GM12878 (cell line): ENCODE measurements around the gene SPINK1. TPM values are rescaled to one million over a fixed set of nuclear protein-coding genes. Genes with fewer than 3 reads are reported as not detected.

ENCODE experiments used
- ATAC-seq: fragments of 200-7000 bp; cut with Tn5 transposase; 3 replicates; pipeline ENCODE4 v1.9.1; 2020; ENCODE audit warnings: mild to moderate bottlenecking, moderate library complexity
- BruUV-seq: library from RNA; stranded (reverse); fragments of 400-500 nt; replicated peaks from 2 replicates; lab custom pipeline; 2021; lab: Mats Ljungman, UMichigan
- CTCF ChIA-PET: fragments of 300-600 bp; sonication (Branson Sonifier 250); formaldehyde crosslinking; extraction: SDS; loops from one replicate; lab custom pipeline; 2021; ENCODE audit warnings: inconsistent platforms; lab: Yijun Ruan, JAX
- POLR2A ChIA-PET: fragments of 350-600 bp; formaldehyde crosslinking; extraction: SDS; loops from one replicate; lab custom pipeline; 2021; ENCODE audit warnings: inconsistent platforms; lab: Charles Lee
- RAD21 ChIA-PET: fragments of 300-600 bp; sonication (Branson Sonifier 250); formaldehyde crosslinking; loops from one replicate; lab custom pipeline; 2023; ENCODE audit warnings: antibody characterized with exemption; ENCODE audit not compliant: unreplicated experiment; lab: Charles Lee
- SMC1A ChIA-PET: fragments of 300-600 bp; sonication (Branson Sonifier 250); formaldehyde crosslinking; loops from one replicate; lab custom pipeline; 2023; ENCODE audit not compliant: unreplicated experiment, uncharacterized antibody; lab: Charles Lee
- DNase-seq: peaks from one replicate; pipeline ENCODE4 v3.0.0-alpha.2; 2011; ENCODE audit warnings: low read depth, low spot score
- FAIRE-seq: peaks from 3 replicates; lab custom pipeline; 2011; peaks lifted over from hg19 to GRCh38; lab: Jason Lieb, UNC
- H2AFZ ChIP-seq: 2 replicates; pipeline ENCODE4 v1.6.0; 2011; ENCODE audit warnings: low read depth, low read length, control low read depth; ENCODE audit not compliant: control insufficient read depth
- H3K27ac ChIP-seq: 2 replicates; pipeline ENCODE4 v1.5.1; 2011; ENCODE audit warnings: control low read depth; ENCODE audit not compliant: control insufficient read depth, insufficient read depth
- H3K27me3 ChIP-seq, 2 experiments: replicated peaks in 1 of 2; 2 replicates each; pipeline versions ENCODE4 v1.6.0 to v1.6.1; 2011; ENCODE audit warnings: low read length in 1 of 2; ENCODE audit not compliant: control insufficient read depth in 2 of 2, insufficient read depth in 2 of 2
- H3K36me3 ChIP-seq, 2 experiments: 2 replicates each; pipeline ENCODE4 v1.5.1; 2011; ENCODE audit warnings: low read length in 1 of 2; ENCODE audit not compliant: control insufficient read depth in 2 of 2, insufficient read depth in 2 of 2
- H3K4me1 ChIP-seq: 2 replicates; pipeline ENCODE4 v1.6.1; 2011; ENCODE audit warnings: mild to moderate bottlenecking, low read length, moderate library complexity, mixed read lengths; ENCODE audit not compliant: control insufficient read depth, insufficient read depth
- H3K4me2 ChIP-seq: 2 replicates; pipeline ENCODE4 v1.6.0; 2011; ENCODE audit warnings: control low read depth; ENCODE audit not compliant: control insufficient read depth, insufficient read depth
- H3K4me3 ChIP-seq: fragments of 200-600 bp; sonication (generic); 2 replicates; pipeline ENCODE4 v1.5.1; 2016
- H3K79me2 ChIP-seq: 2 replicates; pipeline ENCODE4 v1.6.0; 2011; ENCODE audit warnings: low read length; ENCODE audit not compliant: control insufficient read depth, insufficient read depth
- H3K9ac ChIP-seq: 2 replicates; pipeline ENCODE4 v1.8.0; 2011; ENCODE audit warnings: low read length, control low read depth, mixed read lengths; ENCODE audit not compliant: control insufficient read depth, insufficient read depth
- H3K9me3 ChIP-seq: replicated peaks from 3 replicates; pipeline ENCODE4 v1.5.1; 2011; ENCODE audit warnings: mild to moderate bottlenecking, low read length; ENCODE audit not compliant: control insufficient read depth, insufficient read depth
- H4K20me1 ChIP-seq: 2 replicates; pipeline ENCODE4 v1.6.0; 2011; ENCODE audit not compliant: control insufficient read depth, insufficient read depth
- BCL11A ChIP-seq: IDR thresholded peaks from 2 replicates; pipeline ENCODE4 v1.6.1; 2011; ENCODE audit warnings: low read depth, low read length
- BHLHE40 ChIP-seq, 2 experiments: fragments of 450-650 bp in 1 of 2; IDR thresholded peaks; 2 replicates each; pipeline ENCODE4 v1.6.1; 2011 to 2017; ENCODE audit warnings: low read depth in 2 of 2, borderline replicate concordance in 1 of 2, improper control_type of control experiment in 1 of 2, low read length in 1 of 2, mild to moderate bottlenecking in 1 of 2
- BRCA1 ChIP-seq: IDR thresholded peaks from 2 replicates; pipeline ENCODE4 v1.6.1; 2011; ENCODE audit warnings: low read depth, low read length, improper control_type of control experiment
- IKZF2 ChIP-seq, 2 experiments: fragments of 450-650 bp; IDR thresholded peaks; 2 replicates each; pipeline ENCODE4 v1.6.1; 2017; ENCODE audit warnings: mild to moderate bottlenecking in 2 of 2, moderate library complexity in 2 of 2
- SP1 ChIP-seq: IDR thresholded peaks from one replicate; pipeline ENCODE4 v1.6.1; 2011; ENCODE audit warnings: low read depth, low read length
- WGBS: methylation state at CpG from one replicate; pipeline ENCODE4 v1.1.6; 2016; ENCODE audit warnings: low lambda C conversion rate; ENCODE audit not compliant: insufficient replicate concordance, insufficient coverage; ENCODE audit errors: missing lambda C conversion rate; 5-methylcytosine and 5-hydroxymethylcytosine counted together
- in situ Hi-C: fragments of 300-500 bp; cut with MboI; formaldehyde crosslinking; loops from 9 replicates; pipeline ENCODE4 v1.14.3; 2018; ENCODE audit warnings: mixed read lengths
- intact Hi-C: fragments of 100-400 bp; cut with micrococcal nuclease; formaldehyde crosslinking; loops from one replicate; pipeline ENCODE4 v1.14.2; 2022; ENCODE audit not compliant: unreplicated experiment
- polyA plus RNA-seq, 11 experiments: library from polyadenylated mRNA; depleted of rRNA in 4 of 11; unstranded in 6 of 11; stranded (reverse) in 5 of 11; fragments of >200 nt; fragmentation: Nextera tagmentation in 4 of 11; fragmentation: Illumina TruSeq in 1 of 11; extraction: Ambion mirVana in 4 of 11; extraction: Trizol in 1 of 11; gene quantifications; 1 replicate in 1 of 11; 2 replicates in 10 of 11; pipeline versions ENCODE4 v1.2.1 to v1.2.3, GENCODE V29; 2011 to 2016; ENCODE audit warnings: inconsistent platforms in 2 of 11, missing spikeins in 2 of 11, low read depth in 1 of 11
- total RNA-seq, 4 experiments: library from RNA; depleted of rRNA in 3 of 4; stranded (reverse); fragments of >200 nt in 3 of 4; fragmentation: Illumina TruSeq in 1 of 4; extraction: Trizol in 1 of 4; gene quantifications; 2 replicates each; pipeline versions ENCODE4 v1.2.1 to v1.2.3, GENCODE V29; 2013 to 2021
- TF ChIP-seq, protein P1 (sequence below): IDR thresholded peaks from 2 replicates; pipeline ENCODE4 v1.6.1; 2012; ENCODE audit warnings: mild to moderate bottlenecking, low read depth, low read length

Gene SPINK1
- total and polyA plus RNA-seq, 10 of the 15 experiments (the other 5 are each of a cell fraction or from before 2014, with no cell fraction given) = 3.6 TPM; not detected in 9

- TF ChIP-seq, protein P1, sequence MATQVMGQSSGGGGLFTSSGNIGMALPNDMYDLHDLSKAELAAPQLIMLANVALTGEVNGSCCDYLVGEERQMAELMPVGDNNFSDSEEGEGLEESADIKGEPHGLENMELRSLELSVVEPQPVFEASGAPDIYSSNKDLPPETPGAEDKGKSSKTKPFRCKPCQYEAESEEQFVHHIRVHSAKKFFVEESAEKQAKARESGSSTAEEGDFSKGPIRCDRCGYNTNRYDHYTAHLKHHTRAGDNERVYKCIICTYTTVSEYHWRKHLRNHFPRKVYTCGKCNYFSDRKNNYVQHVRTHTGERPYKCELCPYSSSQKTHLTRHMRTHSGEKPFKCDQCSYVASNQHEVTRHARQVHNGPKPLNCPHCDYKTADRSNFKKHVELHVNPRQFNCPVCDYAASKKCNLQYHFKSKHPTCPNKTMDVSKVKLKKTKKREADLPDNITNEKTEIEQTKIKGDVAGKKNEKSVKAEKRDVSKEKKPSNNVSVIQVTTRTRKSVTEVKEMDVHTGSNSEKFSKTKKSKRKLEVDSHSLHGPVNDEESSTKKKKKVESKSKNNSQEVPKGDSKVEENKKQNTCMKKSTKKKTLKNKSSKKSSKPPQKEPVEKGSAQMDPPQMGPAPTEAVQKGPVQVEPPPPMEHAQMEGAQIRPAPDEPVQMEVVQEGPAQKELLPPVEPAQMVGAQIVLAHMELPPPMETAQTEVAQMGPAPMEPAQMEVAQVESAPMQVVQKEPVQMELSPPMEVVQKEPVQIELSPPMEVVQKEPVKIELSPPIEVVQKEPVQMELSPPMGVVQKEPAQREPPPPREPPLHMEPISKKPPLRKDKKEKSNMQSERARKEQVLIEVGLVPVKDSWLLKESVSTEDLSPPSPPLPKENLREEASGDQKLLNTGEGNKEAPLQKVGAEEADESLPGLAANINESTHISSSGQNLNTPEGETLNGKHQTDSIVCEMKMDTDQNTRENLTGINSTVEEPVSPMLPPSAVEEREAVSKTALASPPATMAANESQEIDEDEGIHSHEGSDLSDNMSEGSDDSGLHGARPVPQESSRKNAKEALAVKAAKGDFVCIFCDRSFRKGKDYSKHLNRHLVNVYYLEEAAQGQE = no peak
Measured at GRCh38 chr5:147779694-147780093, 51.8 kb downstream of the SPINK1 start (continued).

- intact Hi-C loops = no loop called here
- ATAC-seq = no peak
- POLR2A ChIA-PET = no interaction called here
Measured at GRCh38 chr5:147776989-147777388, 54.5 kb downstream of the SPINK1 start.

More at GRCh38 chr5:147776989-147777388, 54.5 kb downstream of the SPINK1 start:
- Histone ChIP-seq H3K4me1 (no peaks in the 10 kb centered on the region), H2AFZ (no peak overlapping the region)
- TF ChIP-seq SP1 (no peak), IKZF2 (IDR thresholded peaks at IDR 0.05) (no peak), BCL11A (no peak), BRCA1 (no peak), BHLHE40 (IDR thresholded peaks at IDR 0.05; ENCODE audit: borderline replicate concordance in 1 of 2, low read depth in 2 of 2, low read length in 1 of 2) (no peak)
- TF ChIP-seq, all 136 proteins: peak for 0
- no peaks in the 10 kb centered on the region for H3K36me3 ChIP-seq
- H3K4me3 ChIP-seq = no peak overlapping the region
- H3K27ac ChIP-seq = no peak overlapping the region
- ChIA-PET RAD21 (no interaction called here), CTCF (no interaction called here), SMC1A (no interaction called here)
- H3K9ac ChIP-seq = no peak overlapping the region
- H3K27me3 ChIP-seq = no peaks in the 10 kb centered on the region
- in situ Hi-C loops = no loop called here
- no peaks in the 10 kb centered on the region for H3K79me2 ChIP-seq
- no TSS peak for BruUV-seq
- H4K20me1 ChIP-seq = no peaks in the 10 kb centered on the region
- no peak overlapping the region for H3K4me2 ChIP-seq
- H3K9me3 ChIP-seq = no peaks in the 10 kb centered on the region; the same call in 2 of the 3 replicates
- FAIRE-seq = no peak
- 68% methylated on average over 4 of the region's 4 CpGs for WGBS
- no peak for DNase-seq

Other genes with a start within 250 kb of the SPINK1 start
- 0.51 and 0.82 TPM in 2 replicates for gene JAKMIP2, start 48.9 kb downstream of the SPINK1 start, total RNA-seq (2014; rRNA removed)
- 1.5 and 1.8 TPM in 2 replicates for gene JAKMIP2, start 48.9 kb downstream of the SPINK1 start, total RNA-seq (2014; rRNA removed; fragmentation: Illumina TruSeq; extraction: Trizol)
- 1.5 TPM in 2 replicates for gene JAKMIP2, start 48.9 kb downstream of the SPINK1 start, total RNA-seq (2021)
- 1.2 and 1.9 TPM in 2 replicates for gene JAKMIP2, start 48.9 kb downstream of the SPINK1 start, polyA plus RNA-seq (2011; rRNA removed)
- 0.82 and 1.9 TPM in 2 replicates for gene JAKMIP2, start 48.9 kb downstream of the SPINK1 start, polyA plus RNA-seq (2014; fragmentation: Illumina TruSeq; extraction: Trizol)
- gene JAKMIP2, start 48.9 kb downstream of the SPINK1 start, polyA plus RNA-seq (2014; fragmentation: Nextera tagmentation; extraction: Ambion mirVana) = under 1 TPM; 0.55 to 0.75 TPM
- gene JAKMIP2, start 48.9 kb downstream of the SPINK1 start, polyA plus RNA-seq (2014; rRNA removed) = 0.38 and 0.95 TPM in 2 replicates
- gene JAKMIP2, start 48.9 kb downstream of the SPINK1 start, polyA plus RNA-seq (2016; fragmentation: Nextera tagmentation; extraction: Ambion mirVana) = 1 to 10 TPM in 1 of 2 experiments, under 1 TPM in 1; 0.63 to 1.4 TPM
- gene SCGB3A2, start 47.0 kb upstream of the SPINK1 start, total RNA-seq (2014; rRNA removed) = not detected in 2 replicates
- not detected in 2 replicates for gene SCGB3A2, start 47.0 kb upstream of the SPINK1 start, total RNA-seq (2014; rRNA removed; fragmentation: Illumina TruSeq; extraction: Trizol)
- gene SCGB3A2, start 47.0 kb upstream of the SPINK1 start, total RNA-seq (2021) = not detected in 2 replicates
- not detected in 2 replicates for gene SCGB3A2, start 47.0 kb upstream of the SPINK1 start, polyA plus RNA-seq (2011; rRNA removed)
- gene SCGB3A2, start 47.0 kb upstream of the SPINK1 start, polyA plus RNA-seq (2014; fragmentation: Illumina TruSeq; extraction: Trizol) = not detected in 2 replicates
- not detected for gene SCGB3A2, start 47.0 kb upstream of the SPINK1 start, polyA plus RNA-seq (2014; fragmentation: Nextera tagmentation; extraction: Ambion mirVana)
- not detected in 2 replicates for gene SCGB3A2, start 47.0 kb upstream of the SPINK1 start, polyA plus RNA-seq (2014; rRNA removed)
- under 1 TPM in 1 of 2 experiments, not detected in 1; 0.24 TPM for gene SCGB3A2, start 47.0 kb upstream of the SPINK1 start, polyA plus RNA-seq (2016; fragmentation: Nextera tagmentation; extraction: Ambion mirVana)
- gene C5orf46, start 74.9 kb upstream of the SPINK1 start, total RNA-seq (2014; rRNA removed) = not detected in 2 replicates
- not detected in 2 replicates for gene C5orf46, start 74.9 kb upstream of the SPINK1 start, total RNA-seq (2014; rRNA removed; fragmentation: Illumina TruSeq; extraction: Trizol)
- not detected in 2 replicates for gene C5orf46, start 74.9 kb upstream of the SPINK1 start, total RNA-seq (2021)
- gene C5orf46, start 74.9 kb upstream of the SPINK1 start, polyA plus RNA-seq (2011; rRNA removed) = not detected in 2 replicates
- not detected in 2 replicates for gene C5orf46, start 74.9 kb upstream of the SPINK1 start, polyA plus RNA-seq (2014; fragmentation: Illumina TruSeq; extraction: Trizol)
- gene C5orf46, start 74.9 kb upstream of the SPINK1 start, polyA plus RNA-seq (2014; fragmentation: Nextera tagmentation; extraction: Ambion mirVana) = not detected
- not detected in 2 replicates for gene C5orf46, start 74.9 kb upstream of the SPINK1 start, polyA plus RNA-seq (2014; rRNA removed)
- not detected for gene C5orf46, start 74.9 kb upstream of the SPINK1 start, polyA plus RNA-seq (2016; fragmentation: Nextera tagmentation; extraction: Ambion mirVana)
- gene SPINK5, start 232.3 kb upstream of the SPINK1 start, total RNA-seq (2014; rRNA removed) = not detected in 2 replicates
- 0.09 TPM in 1 of 2 replicates, not detected in the other for gene SPINK5, start 232.3 kb upstream of the SPINK1 start, total RNA-seq (2014; rRNA removed; fragmentation: Illumina TruSeq; extraction: Trizol)
- not detected in 2 replicates for gene SPINK5, start 232.3 kb upstream of the SPINK1 start, total RNA-seq (2021)
- 0.03 TPM in 1 of 2 replicates, not detected in the other for gene SPINK5, start 232.3 kb upstream of the SPINK1 start, polyA plus RNA-seq (2011; rRNA removed)
- gene SPINK5, start 232.3 kb upstream of the SPINK1 start, polyA plus RNA-seq (2014; fragmentation: Illumina TruSeq; extraction: Trizol) = not detected in 2 replicates
- under 1 TPM in 1 of 2 experiments, not detected in 1; 0.04 TPM for gene SPINK5, start 232.3 kb upstream of the SPINK1 start, polyA plus RNA-seq (2014; fragmentation: Nextera tagmentation; extraction: Ambion mirVana)
- gene SPINK5, start 232.3 kb upstream of the SPINK1 start, polyA plus RNA-seq (2014; rRNA removed) = not detected in 2 replicates
- not detected for gene SPINK5, start 232.3 kb upstream of the SPINK1 start, polyA plus RNA-seq (2016; fragmentation: Nextera tagmentation; extraction: Ambion mirVana)